Psoas muscle (tissue), 8 donors: ENCODE measurements around the gene GPS1. TPM values are rescaled to one million over a fixed set of nuclear protein-coding genes. Genes with fewer than 3 reads are reported as not detected.

Experiments
- ATAC-seq, 4 donors: fragments of 200-7000 bp; cut with Tn5 transposase; one replicate each; pipeline ENCODE4 v1.9.1; 2020; ENCODE audit warnings: moderate library complexity in 3 of 4, mild to moderate bottlenecking in 2 of 4
- DNase-seq, 2 donors: peaks; one replicate each; pipeline ENCODE4 v3.0.0-alpha.2; 2020
- H3K27ac ChIP-seq: fragments of 200-600 bp; one replicate; pipeline ENCODE4 v1.8.0; 2022
- H3K27me3 ChIP-seq, 3 donors: fragments of 200-600 bp in 1 of 3; one replicate each; pipeline versions ENCODE4 v1.6.1 to v1.8.0; 2013 to 2022; ENCODE audit warnings: low read length in 2 of 3, mild to moderate bottlenecking in 2 of 3, moderate library complexity in 1 of 3; ENCODE audit not compliant: insufficient read depth in 3 of 3
- H3K36me3 ChIP-seq, 2 donors: fragments of 200-600 bp in 1 of 2; one replicate each; pipeline versions ENCODE4 v1.6.1 to v1.8.0; 2013 to 2022; ENCODE audit warnings: low read depth in 1 of 2, mild to moderate bottlenecking in 1 of 2, moderate library complexity in 1 of 2; ENCODE audit not compliant: insufficient read depth in 1 of 2
- H3K4me1 ChIP-seq: fragments of 200-600 bp; one replicate; pipeline ENCODE4 v1.8.0; 2022
- H3K4me3 ChIP-seq: fragments of 200-600 bp; one replicate; pipeline ENCODE4 v1.8.0; 2022; ENCODE audit warnings: mild to moderate bottlenecking
- H3K9me3 ChIP-seq: fragments of 200-600 bp; one replicate; pipeline ENCODE4 v1.8.0; 2022
- WGBS, 3 donors: extraction: QIAGEN DNeasy Blood & Tissue Kit; methylation state at CpG; one replicate each; pipeline versions ENCODE4 v1.1.6 to v1.1.7; 2013; 5-methylcytosine and 5-hydroxymethylcytosine counted together
- intact Hi-C, 2 donors: fragments of 100-400 bp; cut with DNase I; formaldehyde crosslinking; loops; one replicate each; pipeline versions ENCODE4 v1.11.0 to v1.14.2; 2022
- polyA plus RNA-seq, 3 donors: library from polyadenylated mRNA; stranded (reverse); fragments of 200-250 nt; gene quantifications; one replicate each; pipeline ENCODE4 v1.2.3, GENCODE V29; 2013
- total RNA-seq, 4 donors: library from RNA; stranded (reverse); fragmentation: NEBNext Ultra II Directional in 2 of 4; extraction: Animal tissue kit (Norgen Biotek cat#: 25700) in 2 of 4; gene quantifications; one replicate each; pipeline versions ENCODE4 v1.2.1 to v1.2.4, GENCODE V29; 2021 to 2023
- TF ChIP-seq, protein P1 (sequence below): fragments of 200-600 bp; IDR thresholded peaks from one replicate; pipeline ENCODE4 v1.8.0; 2022; ENCODE audit warnings: antibody characterized with exemption
- donor health status: healthy with polysubstance abuse.
- donor health status: DM: no; HTN: no; CAD: no; lungs with moderate emphysema.
- donor health status: Bipolar disorder and iron deficiency.
- donor health status: healthy.
- donor health status: DM: yes; HTN: yes; CAD: no.
- donor health status: DM: no; HTN: no; CAD: no.
- donor health status: DM: no; HTN: no; CAD: no.
- donor health status: DM: yes; HTN: yes; CAD: no.

The GPS1 gene
- total and polyA plus RNA-seq, 7 donors: 87.1 to 114 (median 104) TPM

DNA sequence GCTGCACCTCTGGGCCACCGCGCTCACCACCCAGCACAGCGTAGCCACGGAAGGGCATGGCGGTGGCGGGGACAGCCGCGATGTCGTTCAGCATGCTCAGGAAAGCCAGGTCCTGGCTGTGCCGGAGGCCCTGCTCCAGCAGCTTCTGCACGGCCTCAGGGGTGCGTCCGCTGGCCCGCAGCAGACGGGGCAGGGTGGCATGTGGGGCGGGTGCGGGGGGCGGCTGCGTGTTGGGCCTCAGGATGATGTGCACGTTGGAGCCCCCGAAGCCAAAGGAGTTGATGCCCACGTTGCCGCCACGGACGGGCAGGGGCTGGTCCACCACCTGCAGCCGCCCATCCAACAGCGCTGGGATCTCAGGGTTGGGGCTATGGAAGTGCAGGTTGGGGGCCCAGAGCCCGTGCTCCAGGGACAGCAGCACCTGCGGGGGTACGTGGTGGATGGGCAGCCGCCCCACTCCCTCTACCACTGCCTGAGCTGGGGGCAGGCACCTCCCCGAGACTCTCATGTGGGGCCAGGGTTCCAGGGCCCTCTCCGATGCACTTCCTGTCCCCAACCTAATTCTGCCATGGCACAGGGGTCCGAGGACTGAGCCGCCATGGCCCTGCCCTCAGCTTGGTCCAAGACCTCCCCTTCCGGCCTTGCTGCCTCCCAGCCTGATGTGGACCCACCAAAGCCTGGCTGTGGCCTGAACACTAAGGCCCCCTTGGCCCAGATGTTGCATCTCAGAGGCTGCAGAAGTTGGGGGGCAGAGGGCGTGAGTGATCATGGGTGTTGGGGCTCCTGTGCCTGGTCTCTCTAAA, 39.8 kb downstream of the GPS1 start:
- Histone ChIP-seq H3K4me1 (peaks cover 2% of the 10 kb centered on the region), H3K36me3 (peaks cover 4 to 99% of the 10 kb centered on the region in 2 donors), H3K4me3 (no peak overlapping the region), H3K27me3 (no peaks in the 10 kb centered on the region), H3K9me3 (no peaks in the 10 kb centered on the region), H3K27ac (no peak overlapping the region)
- DNase-seq (peak; percentile 11 to 51), ATAC-seq (no peak)
- WGBS, 3 donors: 93 to 95% (median 94%) methylated on average over 31 to 37 of the region's 37 CpGs
- TF ChIP-seq, protein P1, sequence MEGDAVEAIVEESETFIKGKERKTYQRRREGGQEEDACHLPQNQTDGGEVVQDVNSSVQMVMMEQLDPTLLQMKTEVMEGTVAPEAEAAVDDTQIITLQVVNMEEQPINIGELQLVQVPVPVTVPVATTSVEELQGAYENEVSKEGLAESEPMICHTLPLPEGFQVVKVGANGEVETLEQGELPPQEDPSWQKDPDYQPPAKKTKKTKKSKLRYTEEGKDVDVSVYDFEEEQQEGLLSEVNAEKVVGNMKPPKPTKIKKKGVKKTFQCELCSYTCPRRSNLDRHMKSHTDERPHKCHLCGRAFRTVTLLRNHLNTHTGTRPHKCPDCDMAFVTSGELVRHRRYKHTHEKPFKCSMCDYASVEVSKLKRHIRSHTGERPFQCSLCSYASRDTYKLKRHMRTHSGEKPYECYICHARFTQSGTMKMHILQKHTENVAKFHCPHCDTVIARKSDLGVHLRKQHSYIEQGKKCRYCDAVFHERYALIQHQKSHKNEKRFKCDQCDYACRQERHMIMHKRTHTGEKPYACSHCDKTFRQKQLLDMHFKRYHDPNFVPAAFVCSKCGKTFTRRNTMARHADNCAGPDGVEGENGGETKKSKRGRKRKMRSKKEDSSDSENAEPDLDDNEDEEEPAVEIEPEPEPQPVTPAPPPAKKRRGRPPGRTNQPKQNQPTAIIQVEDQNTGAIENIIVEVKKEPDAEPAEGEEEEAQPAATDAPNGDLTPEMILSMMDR: no peak
- intact Hi-C loops: no loop called here

DNA sequence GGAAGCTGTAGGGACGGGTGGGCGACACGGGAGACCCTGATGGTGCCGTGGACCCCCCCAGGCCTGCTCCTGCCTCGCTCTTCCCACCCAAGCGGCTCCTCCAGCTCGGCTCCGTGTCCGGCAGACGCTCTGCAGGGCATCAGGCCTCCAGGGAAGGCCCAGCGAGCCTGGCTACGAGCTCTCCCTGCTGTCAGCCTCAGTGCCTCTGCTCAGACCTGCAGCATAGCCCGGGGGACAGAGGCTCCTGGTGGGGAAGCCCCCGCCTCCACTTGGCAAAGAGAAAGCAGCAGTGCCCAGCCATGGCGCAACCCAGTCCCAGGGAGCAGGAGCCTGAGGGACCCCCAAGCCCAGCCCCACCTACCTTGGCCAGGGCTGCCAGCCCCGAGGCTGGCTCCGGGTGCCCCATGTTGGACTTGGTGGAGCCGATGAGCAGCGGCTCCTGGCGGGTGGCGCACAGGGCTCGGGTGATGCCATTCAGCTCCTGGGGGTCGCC, 40.4 kb downstream of the GPS1 start:
- peak in 1 of 2 donors; percentile 41 for DNase-seq
- Histone ChIP-seq H3K36me3 (peaks cover 4 to 94% of the 10 kb centered on the region in 2 donors), H3K27me3 (no peaks in the 10 kb centered on the region), H3K4me1 (peaks cover 6% of the 10 kb centered on the region), H3K27ac (no peak overlapping the region), H3K4me3 (no peak overlapping the region), H3K9me3 (no peaks in the 10 kb centered on the region)
- ATAC-seq: no peak
- TF ChIP-seq, protein P1: no peak
- 92 to 95% (median 95%) methylated on average over 21 to 23 of the region's 23 CpGs for WGBS, 3 donors
- intact Hi-C loops: no loop called here

DNA sequence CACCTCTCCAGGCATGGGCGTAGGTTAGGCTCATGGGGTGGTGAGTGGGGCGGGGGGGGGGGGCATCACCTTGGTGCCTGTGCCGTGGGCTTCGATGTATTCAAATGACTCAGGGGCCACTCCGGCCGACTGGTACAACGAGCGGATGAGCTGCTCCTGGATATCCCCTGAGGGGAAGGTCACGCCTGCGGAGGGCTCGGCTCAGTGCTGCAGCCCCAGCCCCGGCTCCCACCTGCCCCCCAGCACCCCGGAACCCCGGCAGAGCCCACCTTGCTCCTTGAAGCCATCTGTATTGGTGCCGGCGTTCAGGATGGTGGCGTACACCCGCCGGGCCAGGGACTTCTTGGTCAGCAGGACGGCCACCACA, 40.9 kb downstream of the GPS1 start:
- Histone ChIP-seq H3K27me3 (no peaks in the 10 kb centered on the region), H3K27ac (no peak overlapping the region), H3K4me3 (no peak overlapping the region), H3K36me3 (peaks cover 4 to 89% of the 10 kb centered on the region in 2 donors), H3K9me3 (no peaks in the 10 kb centered on the region), H3K4me1 (peaks cover 6% of the 10 kb centered on the region)
- no peak for ATAC-seq
- TF ChIP-seq, protein P1: no peak
- 93 to 97% (median 94%) methylated on average over 17 to 20 of the region's 20 CpGs for WGBS, 3 donors
- intact Hi-C loops: no loop called here
- peak in 1 of 2 donors; percentile 17 for DNase-seq

DNA sequence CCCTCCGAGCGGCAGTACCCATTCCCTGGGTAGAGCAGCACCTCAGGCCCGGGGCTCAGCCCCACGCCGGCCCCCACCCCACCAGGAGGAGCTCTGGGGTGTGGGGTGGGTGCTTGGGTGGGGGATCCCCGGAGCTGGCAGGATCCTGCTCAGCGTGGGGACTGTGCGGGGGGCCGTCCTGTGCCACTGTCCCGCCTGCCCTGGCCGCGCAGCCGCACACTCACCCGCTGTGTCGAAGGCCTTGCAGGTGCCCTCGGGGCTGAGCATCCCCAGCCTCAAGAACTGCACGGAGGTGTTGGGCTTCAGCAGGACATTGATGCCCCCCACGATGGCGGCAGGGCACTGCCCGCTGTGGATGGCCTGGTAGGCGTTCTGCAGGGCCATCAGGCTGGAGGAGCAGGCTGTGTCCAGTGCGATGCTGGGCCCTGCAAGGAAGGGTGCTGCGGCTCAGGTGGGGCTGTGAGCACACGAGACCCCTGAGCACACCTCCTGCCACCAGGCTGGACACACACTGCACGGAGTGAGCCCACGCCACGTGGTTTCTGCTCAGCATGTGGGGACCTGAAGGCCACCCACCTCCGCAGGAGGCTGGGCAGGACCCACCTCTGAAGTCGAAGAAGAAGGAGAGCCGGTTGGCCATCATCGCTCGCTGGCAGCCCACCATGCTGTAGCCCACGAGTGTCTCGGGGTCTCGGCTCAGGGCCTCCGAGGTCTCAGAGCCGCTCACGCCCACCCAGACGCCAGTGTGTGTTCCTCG, 41.5 kb downstream of the GPS1 start:
- H3K36me3 ChIP-seq: peaks cover 4 to 84% of the 10 kb centered on the region in 2 donors
- intact Hi-C loops: no loop called here
- peaks cover 6% of the 10 kb centered on the region for H3K4me1 ChIP-seq
- TF ChIP-seq, protein P1: no peak
- ATAC-seq (no peak), DNase-seq (peak in 1 of 2 donors; percentile 34)
- 95% methylated on average over 35 to 40 of the region's 40 CpGs for WGBS, 3 donors
- no peaks in the 10 kb centered on the region for H3K27me3 ChIP-seq
- H3K4me3 ChIP-seq: no peak overlapping the region
- no peaks in the 10 kb centered on the region for H3K9me3 ChIP-seq
- H3K27ac ChIP-seq: no peak overlapping the region
